Amniotic epithelial cell (primary cell): ENCODE data around the gene EHD3.
A peak's percentile ranks its signal among the peaks of the same experiment; 100 is the strongest.

Experiments used
- DNase-seq: peaks from one replicate; pipeline ENCODE4 v3.0.0-alpha.2; 2010; ENCODE audit warnings: low read depth

The EHD3 gene

GRCh38 chr2:31235504-31235902, 1.6 kb downstream of the EHD3 start:
- peak; percentile 85 for DNase-seq

- no peak for DNase-seq
These were observed 2.7 kb downstream of the EHD3 start for GRCh38 chr2:31236433-31237205.

GRCh38 chr2:31237348-31238017, 3.5 kb downstream of the EHD3 start:
- DNase-seq: no peak

GRCh38 chr2:31238126-31238905, 4.4 kb downstream of the EHD3 start:
- no peak for DNase-seq

- no peak for DNase-seq
These were observed 5.1 kb downstream of the EHD3 start for GRCh38 chr2:31238906-31239592.

GRCh38 chr2:31239593-31240177, 5.7 kb downstream of the EHD3 start:
- peak; percentile 45 for DNase-seq

GRCh38 chr2:31240381-31241365, 6.7 kb downstream of the EHD3 start:
- DNase-seq: no peak

- no peak for DNase-seq
These were observed 7.8 kb downstream of the EHD3 start for GRCh38 chr2:31241625-31242270.

GRCh38 chr2:31243053-31243452, 9.1 kb downstream of the EHD3 start:
- DNase-seq: no peak

- DNase-seq: no peak
These were observed 10.1 kb downstream of the EHD3 start for GRCh38 chr2:31244101-31244500.

- DNase-seq: no peak
These were observed 12.4 kb downstream of the EHD3 start for GRCh38 chr2:31246184-31246852.

- DNase-seq: peak; percentile 54
These were observed 13.8 kb downstream of the EHD3 start for GRCh38 chr2:31247711-31248110.

GRCh38 chr2:31248139-31248538, 14.2 kb downstream of the EHD3 start:
- DNase-seq: no peak

- DNase-seq: no peak
These were observed 15.2 kb downstream of the EHD3 start for GRCh38 chr2:31249009-31249690.

- DNase-seq: no peak
These were observed 17.1 kb downstream of the EHD3 start for GRCh38 chr2:31251018-31251417.

- DNase-seq: no peak
These were observed 17.9 kb downstream of the EHD3 start for GRCh38 chr2:31251851-31252250.

GRCh38 chr2:31253356-31254131, 19.6 kb downstream of the EHD3 start:
- DNase-seq: no peak
